ENCODE measurements around the gene IL12RB1.

Gene IL12RB1

GRCh38 chr19:18017275-18018083, 69.3 kb downstream of the IL12RB1 start:
- no peak for TF ChIP-seq CTCF (conservative IDR thresholded peaks at IDR 0.05; ENCODE audit: low read depth)
- peak overlapping the region; percentile 43 for H3K27ac ChIP-seq
- ChIA-PET CTCF (no interaction called here), POLR2A (ENCODE audit: low non-redundant PET) (no interaction called here)
- DNase-seq (ENCODE audit: low spot score): no peak

- no peak for TF ChIP-seq CTCF (conservative IDR thresholded peaks at IDR 0.05; ENCODE audit: low read depth)
- POLR2A ChIA-PET (ENCODE audit: low non-redundant PET): no interaction called here
- CTCF ChIA-PET: interaction anchor here (1.0 kb wide), 1 partner anchor 41 kb away, joined by 3 read pairs; no protein-coding TSS in a partner anchor
- H3K27ac ChIP-seq: peak overlapping the region; percentile 43
- no peak for DNase-seq (ENCODE audit: low spot score)
These were observed 70.4 kb downstream of the IL12RB1 start for GRCh38 chr19:18016209-18016910.

- H3K27ac ChIP-seq: peak overlapping the region; percentile 17
- no peak for TF ChIP-seq CTCF (conservative IDR thresholded peaks at IDR 0.05; ENCODE audit: low read depth)
- CTCF ChIA-PET: no interaction called here
- DNase-seq (ENCODE audit: low spot score): no peak
- POLR2A ChIA-PET (ENCODE audit: low non-redundant PET): no interaction called here
These were observed 72.5 kb downstream of the IL12RB1 start for GRCh38 chr19:18014197-18014596.

DNA sequence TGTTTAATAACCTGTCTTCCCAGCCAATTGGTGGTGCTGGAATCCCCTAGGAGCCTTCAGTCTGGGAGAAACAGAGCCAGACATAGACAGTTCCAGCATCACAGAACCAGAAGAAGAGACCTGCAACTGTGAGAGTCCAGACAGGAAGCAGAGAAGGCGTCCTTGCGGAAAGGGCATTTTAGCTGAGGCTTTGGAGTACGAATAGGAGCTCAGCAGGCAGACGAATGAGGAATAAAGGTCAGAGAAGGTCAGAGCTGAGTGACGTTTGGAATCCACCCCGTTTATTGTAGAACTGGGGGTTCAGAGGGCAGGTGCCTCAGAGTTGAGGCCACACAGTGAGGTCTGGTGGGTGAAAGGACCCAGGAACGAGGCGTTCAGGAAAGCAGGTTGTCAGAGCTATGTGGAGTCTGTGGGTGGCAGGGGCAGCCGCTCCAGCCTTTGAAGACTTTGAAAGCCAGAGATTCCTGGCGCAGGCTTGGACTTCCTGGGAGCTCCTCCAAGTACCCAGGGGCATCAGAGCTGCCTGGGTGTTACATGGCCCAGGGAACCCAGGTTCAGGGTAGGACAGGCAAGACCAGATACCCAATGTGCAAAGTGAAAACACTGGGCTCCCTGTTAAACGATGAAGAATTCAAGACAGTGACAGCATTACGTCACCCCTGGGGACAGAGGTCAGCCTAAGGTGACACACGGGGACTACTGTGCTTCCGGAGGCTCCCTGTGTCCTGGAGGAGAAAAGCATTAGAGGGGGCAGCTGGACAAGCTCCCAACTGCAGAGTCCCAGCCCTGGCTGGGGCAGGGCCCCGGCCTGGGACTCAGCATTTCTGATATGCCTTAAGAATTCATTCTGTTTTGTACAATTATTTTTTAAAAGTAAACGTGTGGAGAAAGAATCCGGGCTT, 73.3 kb downstream of the IL12RB1 start:
- CTCF ChIA-PET: no interaction called here
- no peak for TF ChIP-seq CTCF (conservative IDR thresholded peaks at IDR 0.05; ENCODE audit: low read depth)
- POLR2A ChIA-PET (ENCODE audit: low non-redundant PET): no interaction called here

DNA sequence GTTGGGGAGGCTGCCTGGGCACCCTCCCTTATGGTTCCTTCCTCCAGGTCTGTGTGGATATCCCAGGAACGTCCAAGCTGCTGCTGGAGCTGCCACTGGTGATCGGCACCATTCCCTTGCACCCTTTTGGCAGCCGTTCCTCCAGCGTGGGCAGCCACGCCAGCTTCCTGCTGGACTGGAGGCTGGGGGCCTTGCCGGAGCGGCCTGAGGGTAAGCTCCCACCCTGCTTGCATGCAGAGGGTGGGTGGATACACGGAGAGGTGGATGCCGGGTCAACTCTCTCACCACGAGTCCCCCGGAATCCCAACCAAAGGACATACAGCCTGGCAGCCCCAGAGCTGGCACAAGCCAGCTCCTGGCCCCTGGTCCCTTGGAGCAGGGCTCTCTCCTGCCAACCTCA, 76.6 kb downstream of the IL12RB1 start:
- CTCF ChIA-PET: interaction anchor here (0.7 kb wide), 1 partner anchor 101 kb away, joined by 3 read pairs; no protein-coding TSS in a partner anchor
- DNase-seq (ENCODE audit: low spot score): no peak
- peak overlapping the region; percentile 78; the same call in 1 of the 2 replicates for H3K27ac ChIP-seq
- POLR2A ChIA-PET (ENCODE audit: low non-redundant PET): interaction anchor here (0.6 kb wide), 1 partner anchor 27 kb away, joined by 5 read pairs; no protein-coding TSS in a partner anchor
- no peak for TF ChIP-seq CTCF (conservative IDR thresholded peaks at IDR 0.05; ENCODE audit: low read depth)

More for the DNA sequence above, 73.3 kb downstream of the IL12RB1 start:
- no peak for DNase-seq (ENCODE audit: low spot score)
- H3K27ac ChIP-seq: peak overlapping the region; percentile 17

Data from RWPE1 (cell line).